Measurements from ENCODE around the gene HILPDA. TPM values are rescaled to one million over a fixed set of nuclear protein-coding genes. Genes with fewer than 3 reads are reported as not detected.

The HILPDA gene
- total RNA-seq, 1 donor from 2014 or later: 46.4 TPM

GRCh38 chr7:128431221-128431620 lies 24.5 kb upstream of the HILPDA start:
- Histone ChIP-seq H3K27me3 (no peaks in the 10 kb centered on the region), H3K9me3 (no peaks in the 10 kb centered on the region), H3K4me3 (no peak overlapping the region), H3K36me3 (no peaks in the 10 kb centered on the region), H3K27ac (no peak overlapping the region), H3K4me1 (no peaks in the 10 kb centered on the region)
- intact Hi-C loops (cut with DNase I): no loop called here
- DNase-seq (ENCODE audit: extremely low spot score in 2 of 2): no peak
- no peak for TF ChIP-seq POLR2A (IDR thresholded peaks at IDR 0.05)
- no peak for TF ChIP-seq POLR2AphosphoS5 (IDR thresholded peaks at IDR 0.05; ENCODE audit: insufficient read depth in 1 of 2, low read depth in 1 of 2)
- no peak for TF ChIP-seq CTCF (IDR thresholded peaks at IDR 0.05)

GRCh38 chr7:128431754-128432153 lies 23.9 kb upstream of the HILPDA start:
- H3K36me3 ChIP-seq: no peaks in the 10 kb centered on the region
- H3K4me3 ChIP-seq: no peak overlapping the region
- DNase-seq (ENCODE audit: extremely low spot score in 2 of 2): no peak
- H3K9me3 ChIP-seq: no peaks in the 10 kb centered on the region
- no peaks in the 10 kb centered on the region for H3K4me1 ChIP-seq
- no peak for TF ChIP-seq POLR2A (IDR thresholded peaks at IDR 0.05)
- TF ChIP-seq POLR2AphosphoS5 (IDR thresholded peaks at IDR 0.05; ENCODE audit: insufficient read depth in 1 of 2, low read depth in 1 of 2): no peak
- no peak for TF ChIP-seq CTCF (IDR thresholded peaks at IDR 0.05)
- H3K27ac ChIP-seq: no peak overlapping the region
- H3K27me3 ChIP-seq: no peaks in the 10 kb centered on the region
- intact Hi-C loops (cut with DNase I): no loop called here

GRCh38 chr7:128434413-128435326 lies 21.0 kb upstream of the HILPDA start:
- no peaks in the 10 kb centered on the region for H3K4me1 ChIP-seq
- DNase-seq (ENCODE audit: extremely low spot score in 2 of 2): no peak
- intact Hi-C loops (cut with DNase I): no loop called here
- no peaks in the 10 kb centered on the region for H3K36me3 ChIP-seq
- no peak overlapping the region for H3K27ac ChIP-seq
- H3K27me3 ChIP-seq: no peaks in the 10 kb centered on the region
- H3K4me3 ChIP-seq: no peak overlapping the region
- H3K9me3 ChIP-seq: no peaks in the 10 kb centered on the region
- TF ChIP-seq CTCF (IDR thresholded peaks at IDR 0.05): no peak
- TF ChIP-seq POLR2AphosphoS5 (IDR thresholded peaks at IDR 0.05; ENCODE audit: insufficient read depth in 1 of 2, low read depth in 1 of 2): no peak
- no peak for TF ChIP-seq POLR2A (IDR thresholded peaks at IDR 0.05)

GRCh38 chr7:128435327-128435686 lies 20.4 kb upstream of the HILPDA start:
- TF ChIP-seq CTCF (IDR thresholded peaks at IDR 0.05): no peak
- no peak for TF ChIP-seq POLR2A (IDR thresholded peaks at IDR 0.05)
- TF ChIP-seq POLR2AphosphoS5 (IDR thresholded peaks at IDR 0.05; ENCODE audit: insufficient read depth in 1 of 2, low read depth in 1 of 2): no peak
- H3K4me1 ChIP-seq: no peaks in the 10 kb centered on the region
- H3K27ac ChIP-seq: no peak overlapping the region
- no peaks in the 10 kb centered on the region for H3K36me3 ChIP-seq
- no peaks in the 10 kb centered on the region for H3K9me3 ChIP-seq
- DNase-seq (ENCODE audit: extremely low spot score in 2 of 2): no peak
- no peaks in the 10 kb centered on the region for H3K27me3 ChIP-seq
- no peak overlapping the region for H3K4me3 ChIP-seq
- intact Hi-C loops (cut with DNase I): no loop called here
